Suprapubic skin (tissue), 4 donors: ENCODE results near the gene GPR160. TPM values are rescaled to one million over a fixed set of nuclear protein-coding genes. Genes with fewer than 3 reads are reported as not detected.

Experiments used
- DNase-seq, 2 donors: peaks; one replicate each; pipeline ENCODE4 v3.0.0-alpha.2; 2019; ENCODE audit warnings: low spot score in 2 of 2
- H3K27ac ChIP-seq: fragments of 200-600 bp; sonication (generic); one replicate; pipeline ENCODE4 v1.5.1; 2019
- H3K27me3 ChIP-seq: fragments of 200-600 bp; sonication (generic); one replicate; pipeline ENCODE4 v1.5.1; 2019
- H3K36me3 ChIP-seq: fragments of 200-600 bp; sonication (generic); one replicate; pipeline ENCODE4 v1.5.1; 2019
- H3K4me1 ChIP-seq: fragments of 200-600 bp; sonication (generic); one replicate; pipeline ENCODE4 v1.5.1; 2019
- H3K4me3 ChIP-seq: fragments of 200-600 bp; sonication (generic); one replicate; pipeline ENCODE4 v1.5.1; 2019; ENCODE audit warnings: mild to moderate bottlenecking
- H3K9me3 ChIP-seq: fragments of 200-600 bp; sonication (generic); one replicate; pipeline ENCODE4 v1.5.1; 2019
- EP300 ChIP-seq: sonication (generic); formaldehyde crosslinking; IDR thresholded peaks from one replicate; pipeline ENCODE4 v1.6.1; 2017; ENCODE audit warnings: antibody characterized with exemption
- POLR2A ChIP-seq, 2 donors: fragments of 450-650 bp; IDR thresholded peaks; one replicate each; pipeline ENCODE4 v1.6.1; 2017; ENCODE audit warnings: antibody characterized with exemption in 2 of 2, mild to moderate bottlenecking in 2 of 2, moderate library complexity in 2 of 2
- POLR2AphosphoS5 ChIP-seq, 3 donors: sonication (generic); formaldehyde crosslinking; IDR thresholded peaks; one replicate each; pipeline ENCODE4 v1.6.1; 2017; ENCODE audit warnings: antibody characterized with exemption in 3 of 3
- WGBS: methylation state at CpG from one replicate; pipeline ENCODE4 v1.1.5; 2018; 5-methylcytosine and 5-hydroxymethylcytosine counted together
- total RNA-seq, 4 donors: library from RNA; depleted of rRNA; stranded (reverse); fragments of >200 nt; gene quantifications; one replicate each; pipeline ENCODE4 v1.1.0, GENCODE V29; 2016
- TF ChIP-seq, protein P1 (sequence below), 2 donors: fragments of 200-600 bp in 1 of 2; fragments of 450-650 bp in 1 of 2; sonication (generic) in 1 of 2; IDR thresholded peaks; one replicate each; pipeline ENCODE4 v1.5.1; 2016 to 2019; ENCODE audit warnings: antibody characterized with exemption in 2 of 2, mild to moderate bottlenecking in 1 of 2, moderate library complexity in 1 of 2

The GPR160 gene
- total RNA-seq, 4 donors from 2014 or later, result 2.8 to 12.2 (median 3.0) TPM

DNA sequence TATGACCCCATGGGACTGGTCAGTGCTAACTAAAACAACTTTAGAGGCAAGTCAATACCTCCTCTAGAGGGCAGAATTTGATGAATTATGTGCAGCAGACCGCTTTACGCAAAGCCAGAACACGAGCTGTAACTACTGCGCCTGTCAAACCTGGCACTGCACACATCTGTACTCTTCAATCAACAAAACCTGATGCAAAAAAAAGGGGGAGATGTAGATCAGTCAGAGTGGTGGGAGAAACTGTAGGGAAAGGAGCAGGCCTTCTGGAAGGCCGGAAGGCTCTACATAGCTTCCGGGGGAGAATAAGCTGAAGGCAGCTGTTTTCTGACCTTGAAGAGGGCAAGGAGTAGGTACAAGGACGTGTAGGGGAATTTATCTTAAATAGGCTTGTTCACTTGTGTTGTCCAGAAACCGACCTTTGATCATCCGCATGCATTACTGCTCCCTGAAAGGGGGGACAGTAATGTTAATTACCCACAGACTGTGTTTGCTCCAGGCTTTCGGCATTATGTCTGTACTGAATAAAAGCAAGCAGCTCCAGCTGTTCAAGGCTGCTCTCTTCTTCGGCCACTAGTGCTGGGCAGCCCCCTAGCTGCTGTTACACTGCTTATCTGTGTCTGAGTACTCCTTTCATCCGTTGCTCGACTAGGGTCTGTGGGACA, 41.0 kb downstream of the GPR160 start:
- TF ChIP-seq, protein P1, sequence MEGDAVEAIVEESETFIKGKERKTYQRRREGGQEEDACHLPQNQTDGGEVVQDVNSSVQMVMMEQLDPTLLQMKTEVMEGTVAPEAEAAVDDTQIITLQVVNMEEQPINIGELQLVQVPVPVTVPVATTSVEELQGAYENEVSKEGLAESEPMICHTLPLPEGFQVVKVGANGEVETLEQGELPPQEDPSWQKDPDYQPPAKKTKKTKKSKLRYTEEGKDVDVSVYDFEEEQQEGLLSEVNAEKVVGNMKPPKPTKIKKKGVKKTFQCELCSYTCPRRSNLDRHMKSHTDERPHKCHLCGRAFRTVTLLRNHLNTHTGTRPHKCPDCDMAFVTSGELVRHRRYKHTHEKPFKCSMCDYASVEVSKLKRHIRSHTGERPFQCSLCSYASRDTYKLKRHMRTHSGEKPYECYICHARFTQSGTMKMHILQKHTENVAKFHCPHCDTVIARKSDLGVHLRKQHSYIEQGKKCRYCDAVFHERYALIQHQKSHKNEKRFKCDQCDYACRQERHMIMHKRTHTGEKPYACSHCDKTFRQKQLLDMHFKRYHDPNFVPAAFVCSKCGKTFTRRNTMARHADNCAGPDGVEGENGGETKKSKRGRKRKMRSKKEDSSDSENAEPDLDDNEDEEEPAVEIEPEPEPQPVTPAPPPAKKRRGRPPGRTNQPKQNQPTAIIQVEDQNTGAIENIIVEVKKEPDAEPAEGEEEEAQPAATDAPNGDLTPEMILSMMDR (IDR thresholded peaks at IDR 0.05), result no peak
- TF ChIP-seq POLR2AphosphoS5 (IDR thresholded peaks at IDR 0.05), result no peak
- no peak for TF ChIP-seq POLR2A (IDR thresholded peaks at IDR 0.05)
- no peak for TF ChIP-seq EP300
- no peak for DNase-seq
- no peaks in the 10 kb centered on the region for H3K9me3 ChIP-seq
- WGBS, result 88% methylated on average over 13 of the region's 13 CpGs
- H3K4me3 ChIP-seq, result no peak overlapping the region
- H3K36me3 ChIP-seq, result no peaks in the 10 kb centered on the region
- no peak overlapping the region for H3K27ac ChIP-seq
- H3K27me3 ChIP-seq, result no peaks in the 10 kb centered on the region
- H3K4me1 ChIP-seq, result no peaks in the 10 kb centered on the region

DNA sequence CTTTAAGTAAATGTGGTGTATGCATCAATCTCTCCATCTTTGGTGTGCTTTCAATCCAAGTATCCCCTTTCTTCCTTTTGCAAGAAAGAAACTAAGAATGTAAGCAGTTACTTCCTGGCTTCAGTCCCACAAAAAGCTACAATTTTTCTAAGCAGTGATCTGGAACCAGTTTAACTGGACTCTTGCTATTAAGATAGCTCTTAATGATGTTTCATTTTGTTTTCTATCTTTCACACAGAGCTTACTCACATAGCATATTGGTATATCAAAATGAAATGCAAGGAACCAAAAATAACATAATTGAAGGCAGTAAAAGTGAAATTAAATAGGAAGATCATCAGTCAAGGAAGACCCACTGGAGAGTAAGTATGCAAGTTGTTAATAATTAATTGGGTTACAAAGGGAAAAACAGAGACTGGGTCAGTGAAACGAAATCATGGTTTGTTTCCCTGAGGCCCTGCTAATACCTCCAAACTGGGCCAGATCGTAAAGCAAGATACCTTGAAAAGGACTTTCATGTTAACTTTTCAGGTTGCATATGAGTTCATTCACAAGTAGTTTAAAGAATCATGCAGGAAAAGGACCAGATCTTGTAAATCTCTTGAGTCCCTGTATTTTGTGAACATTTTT, 41.9 kb downstream of the GPR160 start:
- no peak overlapping the region for H3K27ac ChIP-seq

DNA sequence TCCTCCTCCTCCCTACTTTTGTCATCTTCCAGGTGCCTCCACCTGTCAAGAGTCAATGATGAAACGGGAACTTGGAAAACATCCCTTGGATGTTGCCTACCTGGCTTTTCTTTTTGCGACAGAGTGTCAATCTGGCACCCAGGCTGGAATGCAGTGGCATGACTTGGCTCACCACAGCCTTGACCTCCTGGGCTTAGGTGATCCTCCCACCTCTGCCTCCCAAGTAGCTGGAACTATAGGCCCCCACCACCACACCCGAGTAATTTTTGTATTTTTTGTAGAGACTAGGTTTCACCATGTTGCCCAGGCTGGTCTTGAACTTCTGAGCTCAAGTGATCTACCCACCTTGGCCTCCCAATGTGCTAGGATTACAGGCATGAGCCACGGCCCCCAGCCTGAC, 42.8 kb downstream of the GPR160 start:
- TF ChIP-seq POLR2A (IDR thresholded peaks at IDR 0.05) (no peak), EP300 (no peak), POLR2AphosphoS5 (IDR thresholded peaks at IDR 0.05) (no peak)
- TF ChIP-seq, protein P1 (IDR thresholded peaks at IDR 0.05), result no peak
- DNase-seq, result no peak
- no peaks in the 10 kb centered on the region for H3K9me3 ChIP-seq
- H3K4me3 ChIP-seq, result no peak overlapping the region
- H3K27me3 ChIP-seq, result no peaks in the 10 kb centered on the region
- H3K27ac ChIP-seq, result no peak overlapping the region
- 90% methylated on average over 4 of the region's 4 CpGs for WGBS
- no peaks in the 10 kb centered on the region for H3K4me1 ChIP-seq
- peaks cover 11% of the 10 kb centered on the region for H3K36me3 ChIP-seq

More for the DNA sequence above, 41.9 kb downstream of the GPR160 start:
- DNase-seq, result no peak
- TF ChIP-seq POLR2A (IDR thresholded peaks at IDR 0.05) (no peak), POLR2AphosphoS5 (IDR thresholded peaks at IDR 0.05) (no peak), EP300 (no peak)
- TF ChIP-seq, protein P1 (IDR thresholded peaks at IDR 0.05), result no peak
- H3K27me3 ChIP-seq, result no peaks in the 10 kb centered on the region
- no peaks in the 10 kb centered on the region for H3K9me3 ChIP-seq
- WGBS, result 72% methylated on average over 2 of the region's 2 CpGs
- no peak overlapping the region for H3K4me3 ChIP-seq
- no peaks in the 10 kb centered on the region for H3K4me1 ChIP-seq
- peaks cover 1% of the 10 kb centered on the region for H3K36me3 ChIP-seq

DNA sequence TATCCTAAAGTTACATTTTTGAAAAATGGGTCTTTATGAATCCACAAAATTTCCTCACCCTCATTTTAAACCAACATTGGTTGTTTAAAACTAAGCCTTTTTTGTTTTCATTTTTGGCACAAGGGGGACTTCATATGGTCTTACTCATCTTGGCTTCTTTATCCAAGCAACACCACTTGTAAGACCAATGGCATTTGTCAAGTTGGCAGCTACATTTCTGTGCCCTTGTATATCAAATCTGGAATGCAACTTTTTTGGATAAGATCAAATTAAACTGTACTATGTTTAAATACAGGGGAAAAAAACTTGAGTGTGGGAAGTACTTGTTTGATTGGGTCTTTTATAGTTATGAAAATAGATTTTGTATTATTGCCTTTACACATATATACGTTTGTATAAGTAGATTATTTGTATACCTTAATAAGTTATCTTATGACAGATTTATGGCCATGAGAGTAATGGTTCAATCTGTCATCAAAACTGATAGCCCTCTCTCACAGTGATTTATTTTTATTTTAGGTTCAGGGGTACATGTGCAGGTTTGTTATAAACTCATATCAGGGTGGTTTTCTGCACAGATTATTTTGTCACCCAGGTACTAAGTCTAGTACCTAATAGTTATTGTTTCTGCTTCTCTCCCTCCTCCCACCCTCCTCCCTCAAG, 43.4 kb downstream of the GPR160 start:
- Histone ChIP-seq H3K36me3 (peaks cover 12% of the 10 kb centered on the region), H3K27me3 (no peaks in the 10 kb centered on the region), H3K4me3 (no peak overlapping the region), H3K9me3 (no peaks in the 10 kb centered on the region), H3K27ac (no peak overlapping the region), H3K4me1 (no peaks in the 10 kb centered on the region)
- no peak for DNase-seq
- WGBS, result 63% methylated on average over 1 of the region's 1 CpG
- TF ChIP-seq EP300 (no peak), POLR2A (IDR thresholded peaks at IDR 0.05) (no peak), POLR2AphosphoS5 (IDR thresholded peaks at IDR 0.05) (no peak)
- TF ChIP-seq, protein P1 (IDR thresholded peaks at IDR 0.05), result no peak

DNA sequence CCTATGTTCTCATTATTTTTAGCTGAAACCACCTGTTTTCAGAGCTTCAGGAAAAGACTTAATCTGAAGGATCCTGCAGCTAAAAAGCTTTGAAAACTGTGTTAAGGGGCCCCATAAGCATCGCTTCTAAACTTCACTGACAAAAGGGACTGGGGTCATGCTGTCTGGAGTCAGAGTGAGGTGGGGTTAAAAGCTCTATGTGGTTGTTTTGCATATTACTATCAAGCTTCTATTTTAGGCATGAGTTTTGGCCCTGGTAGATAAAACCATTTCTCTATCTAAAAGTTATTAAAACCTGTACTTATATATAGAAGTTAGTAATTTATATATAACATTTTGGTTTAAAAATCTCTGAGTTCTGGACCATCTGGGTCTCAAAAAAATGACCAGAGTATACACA, 45.5 kb downstream of the GPR160 start:
- TF ChIP-seq, protein P1 (IDR thresholded peaks at IDR 0.05), result no peak
- TF ChIP-seq EP300 (no peak), POLR2A (IDR thresholded peaks at IDR 0.05) (no peak), POLR2AphosphoS5 (IDR thresholded peaks at IDR 0.05) (no peak)
- H3K9me3 ChIP-seq, result no peaks in the 10 kb centered on the region
- H3K4me1 ChIP-seq, result no peaks in the 10 kb centered on the region
- 96% methylated on average over 1 of the region's 1 CpG for WGBS
- H3K36me3 ChIP-seq, result peaks cover 15% of the 10 kb centered on the region
- no peak overlapping the region for H3K4me3 ChIP-seq
- H3K27ac ChIP-seq, result no peak overlapping the region
- DNase-seq, result no peak
- no peaks in the 10 kb centered on the region for H3K27me3 ChIP-seq
